A549 (cell line): ENCODE measurements around the gene TRERF1.

Source experiments
- BHLHE40 ChIP-seq: IDR thresholded peaks from 2 replicates; pipeline ENCODE4 v1.6.1; 2012; ENCODE audit warnings: low read depth, low read length, inconsistent platforms
- PHF8 ChIP-seq: fragments of 200-600 bp; sonication (generic); IDR thresholded peaks from 2 replicates; pipeline ENCODE4 v1.6.1; 2016; ENCODE audit warnings: low read depth, mild to moderate bottlenecking, antibody characterized with exemption, moderate library complexity, borderline replicate concordance
- POLR2A ChIP-seq: IDR thresholded peaks from 2 replicates; pipeline ENCODE4 v1.6.1; 2012; ENCODE audit warnings: mild to moderate bottlenecking, low read length
- ZNF302 ChIP-seq: fragments of 250-450 bp; sonication (Bioruptor Pico); IDR thresholded peaks from 2 replicates; pipeline ENCODE4 v1.9.0; 2021; ENCODE audit warnings: inconsistent platforms, mild to moderate bottlenecking, moderate library complexity
- TF ChIP-seq, protein P1 (sequence below): fragments of 200-600 bp; sonication (generic); IDR thresholded peaks from 2 replicates; pipeline ENCODE4 v1.6.1; 2016; ENCODE audit warnings: antibody characterized with exemption, mild to moderate bottlenecking, moderate library complexity
- TF ChIP-seq, protein P2 (sequence below): fragments of >200 bp; sonication (Bioruptor Twin); formaldehyde crosslinking; IDR thresholded peaks from 3 replicates; pipeline ENCODE4 v1.5.1; 2016
- TF ChIP-seq, protein P3 (sequence below): fragments of >200 bp; sonication (Bioruptor Twin); formaldehyde crosslinking; IDR thresholded peaks from 2 replicates; pipeline ENCODE4 v1.6.1; 2016

DNA sequence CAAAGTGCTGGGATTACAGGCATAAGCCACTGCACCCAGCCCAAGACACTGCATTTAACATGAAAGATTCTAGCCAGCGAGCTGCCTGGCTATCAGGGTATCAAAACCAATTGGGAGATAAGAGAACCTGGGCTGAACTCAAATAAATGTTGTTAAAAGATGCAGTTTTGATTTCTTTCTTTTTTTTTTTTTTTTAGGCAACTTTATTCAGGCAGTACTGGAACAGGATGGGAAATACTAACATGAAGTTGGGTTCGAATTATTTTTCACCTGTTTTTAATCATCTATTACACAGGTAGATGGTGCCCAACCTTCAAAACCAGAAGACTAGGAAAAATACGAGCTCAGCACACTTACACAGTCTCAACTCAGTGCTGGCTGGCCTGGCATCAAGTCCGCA lies 63.7 kb downstream of the TRERF1 start:
- TF ChIP-seq, protein P1, sequence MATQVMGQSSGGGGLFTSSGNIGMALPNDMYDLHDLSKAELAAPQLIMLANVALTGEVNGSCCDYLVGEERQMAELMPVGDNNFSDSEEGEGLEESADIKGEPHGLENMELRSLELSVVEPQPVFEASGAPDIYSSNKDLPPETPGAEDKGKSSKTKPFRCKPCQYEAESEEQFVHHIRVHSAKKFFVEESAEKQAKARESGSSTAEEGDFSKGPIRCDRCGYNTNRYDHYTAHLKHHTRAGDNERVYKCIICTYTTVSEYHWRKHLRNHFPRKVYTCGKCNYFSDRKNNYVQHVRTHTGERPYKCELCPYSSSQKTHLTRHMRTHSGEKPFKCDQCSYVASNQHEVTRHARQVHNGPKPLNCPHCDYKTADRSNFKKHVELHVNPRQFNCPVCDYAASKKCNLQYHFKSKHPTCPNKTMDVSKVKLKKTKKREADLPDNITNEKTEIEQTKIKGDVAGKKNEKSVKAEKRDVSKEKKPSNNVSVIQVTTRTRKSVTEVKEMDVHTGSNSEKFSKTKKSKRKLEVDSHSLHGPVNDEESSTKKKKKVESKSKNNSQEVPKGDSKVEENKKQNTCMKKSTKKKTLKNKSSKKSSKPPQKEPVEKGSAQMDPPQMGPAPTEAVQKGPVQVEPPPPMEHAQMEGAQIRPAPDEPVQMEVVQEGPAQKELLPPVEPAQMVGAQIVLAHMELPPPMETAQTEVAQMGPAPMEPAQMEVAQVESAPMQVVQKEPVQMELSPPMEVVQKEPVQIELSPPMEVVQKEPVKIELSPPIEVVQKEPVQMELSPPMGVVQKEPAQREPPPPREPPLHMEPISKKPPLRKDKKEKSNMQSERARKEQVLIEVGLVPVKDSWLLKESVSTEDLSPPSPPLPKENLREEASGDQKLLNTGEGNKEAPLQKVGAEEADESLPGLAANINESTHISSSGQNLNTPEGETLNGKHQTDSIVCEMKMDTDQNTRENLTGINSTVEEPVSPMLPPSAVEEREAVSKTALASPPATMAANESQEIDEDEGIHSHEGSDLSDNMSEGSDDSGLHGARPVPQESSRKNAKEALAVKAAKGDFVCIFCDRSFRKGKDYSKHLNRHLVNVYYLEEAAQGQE, result no peak
- TF ChIP-seq POLR2A (no peak), BHLHE40 (no peak), PHF8 (no peak), ZNF302 (no peak)
- TF ChIP-seq, protein P2, sequence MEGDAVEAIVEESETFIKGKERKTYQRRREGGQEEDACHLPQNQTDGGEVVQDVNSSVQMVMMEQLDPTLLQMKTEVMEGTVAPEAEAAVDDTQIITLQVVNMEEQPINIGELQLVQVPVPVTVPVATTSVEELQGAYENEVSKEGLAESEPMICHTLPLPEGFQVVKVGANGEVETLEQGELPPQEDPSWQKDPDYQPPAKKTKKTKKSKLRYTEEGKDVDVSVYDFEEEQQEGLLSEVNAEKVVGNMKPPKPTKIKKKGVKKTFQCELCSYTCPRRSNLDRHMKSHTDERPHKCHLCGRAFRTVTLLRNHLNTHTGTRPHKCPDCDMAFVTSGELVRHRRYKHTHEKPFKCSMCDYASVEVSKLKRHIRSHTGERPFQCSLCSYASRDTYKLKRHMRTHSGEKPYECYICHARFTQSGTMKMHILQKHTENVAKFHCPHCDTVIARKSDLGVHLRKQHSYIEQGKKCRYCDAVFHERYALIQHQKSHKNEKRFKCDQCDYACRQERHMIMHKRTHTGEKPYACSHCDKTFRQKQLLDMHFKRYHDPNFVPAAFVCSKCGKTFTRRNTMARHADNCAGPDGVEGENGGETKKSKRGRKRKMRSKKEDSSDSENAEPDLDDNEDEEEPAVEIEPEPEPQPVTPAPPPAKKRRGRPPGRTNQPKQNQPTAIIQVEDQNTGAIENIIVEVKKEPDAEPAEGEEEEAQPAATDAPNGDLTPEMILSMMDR, result no peak
- TF ChIP-seq, protein P3, sequence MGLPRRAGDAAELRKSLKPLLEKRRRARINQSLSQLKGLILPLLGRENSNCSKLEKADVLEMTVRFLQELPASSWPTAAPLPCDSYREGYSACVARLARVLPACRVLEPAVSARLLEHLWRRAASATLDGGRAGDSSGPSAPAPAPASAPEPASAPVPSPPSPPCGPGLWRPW, result no peak
